ENCODE results near the gene LRP1B.

- TF ChIP-seq CTCF (IDR thresholded peaks at IDR 0.05) (no peak), POLR2A (IDR thresholded peaks at IDR 0.05) (no peak)
These were observed 1225.6 kb downstream of the LRP1B start for GRCh38 chr2:140905083-140905781.

All from Peyer's patch (tissue), 4 donors.